Measurements from ENCODE around the gene RAB32. TPM values are rescaled to one million over a fixed set of nuclear protein-coding genes. Genes with fewer than 3 reads are reported as not detected.
A peak's percentile ranks its signal among the peaks of the same experiment; 100 is the strongest.

The RAB32 gene
- total and polyA plus RNA-seq, 2 of the 4 experiments (the other 2 are of a cell fraction) = 55.7 to 108 TPM

DNA sequence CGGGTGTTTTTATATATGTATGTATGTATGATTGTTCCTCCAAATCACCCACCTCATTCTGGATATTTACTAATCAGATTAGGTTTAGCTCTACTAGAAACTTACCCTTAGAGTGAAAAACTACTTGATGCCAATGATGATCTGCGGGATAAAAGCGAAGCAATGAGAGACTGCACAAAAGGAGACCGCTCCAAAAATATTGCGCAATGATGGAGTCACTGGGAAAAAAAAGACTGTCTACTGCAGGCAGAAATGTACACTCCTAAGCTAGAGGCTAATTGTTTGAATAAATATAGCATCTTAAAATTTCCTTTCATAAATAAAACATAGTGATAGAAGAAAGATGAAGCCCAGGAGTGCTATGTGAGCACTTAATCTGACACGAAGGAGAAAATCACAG, 7.3 kb downstream of the RAB32 start:
- H3K18ac ChIP-seq (ENCODE audit: low read depth, low read length) = peak overlapping the region; percentile 60; the same call in 1 of the 2 replicates
- CTCF ChIA-PET = no interaction called here
- H3K4ac ChIP-seq (ENCODE audit: low read depth, low read length) = no peak overlapping the region
- POLR2A ChIA-PET (ENCODE audit: unreplicated experiment) = no interaction called here
- DNase-seq (peak; percentile 66), ATAC-seq (ENCODE audit: low read depth) (peak; percentile 44; the same call in 1 of the 2 replicates)
- H4K20me1 ChIP-seq (ENCODE audit: insufficient read depth, low read length) = peaks cover 3% of the 10 kb centered on the region; the same call in 1 of the 2 replicates
- intact Hi-C loops (cut with micrococcal nuclease) = no loop called here
- H4K8ac ChIP-seq (ENCODE audit: low read depth in 2 of 2, low read length in 2 of 2) = no peak overlapping the region
- H2BK5ac ChIP-seq (ENCODE audit: low read depth, low read length, poor library complexity, severe bottlenecking) = no peak overlapping the region
- no peak overlapping the region for H2BK120ac ChIP-seq (ENCODE audit: low read depth, low read length)
- no peaks in the 10 kb centered on the region for H3K27me3 ChIP-seq (ENCODE audit: control insufficient read depth, insufficient read depth, low read length)
- no peak overlapping the region for H3K4me3 ChIP-seq (ENCODE audit: insufficient read depth, low read depth, low read length)
- H3K56ac ChIP-seq (ENCODE audit: extremely low read depth, insufficient read depth, low read length) = no peak overlapping the region
- no peak overlapping the region for H3K23ac ChIP-seq (ENCODE audit: low read depth, low read length)
- dilution Hi-C loops (cut with HindIII; ENCODE audit: low sequenced_read_pairs, unreplicated experiment) = no loop called here
- no peak overlapping the region for H2AK5ac ChIP-seq (ENCODE audit: low read depth, low read length)
- no peak overlapping the region for H2AK9ac ChIP-seq (replicated peaks; ENCODE audit: low read depth, low read length, poor library complexity)
- WGBS, 2 experiments (ENCODE audit: extremely low coverage in 2 of 2, insufficient read length in 1 of 2) = no CpG with 5 or more reads among the region's 6 CpGs
- no peak overlapping the region for H3K9ac ChIP-seq (ENCODE audit: low read depth, low read length)
- in situ Hi-C loops (cut with MboI; ENCODE audit: low sequenced_read_pairs) = no loop called here
- no peak overlapping the region for H4K91ac ChIP-seq (ENCODE audit: insufficient read depth, low read depth, low read length)
- TF ChIP-seq CEBPB (IDR thresholded peaks at IDR 0.05; ENCODE audit: low read depth, low read length) (peak; percentile 100), RFX5 (IDR thresholded peaks at IDR 0.05; ENCODE audit: low read depth, low read length) (no peak)
- no peak overlapping the region for H2AFZ ChIP-seq (replicated peaks; ENCODE audit: low read length, poor library complexity)
- H3K4me1 ChIP-seq (ENCODE audit: control insufficient read depth, insufficient read depth, low read length) = peaks cover 10% of the 10 kb centered on the region
- H2BK20ac ChIP-seq (ENCODE audit: low read depth, low read length) = no peak overlapping the region
- H3K9me1 ChIP-seq (ENCODE audit: insufficient read depth, low read length) = 0 out of 2 replicates have a peak, but pooled peaks cover 5% of the 10 kb centered on the region
- H3K9me3 ChIP-seq (ENCODE audit: control insufficient read depth, insufficient read depth, low read length) = no peaks in the 10 kb centered on the region
- no peak overlapping the region for H2BK15ac ChIP-seq (ENCODE audit: low read depth, low read length)
- H3K79me1 ChIP-seq (ENCODE audit: low read depth in 1 of 2, low read length in 2 of 2) = peaks cover 17 to 39% of the 10 kb centered on the region in 2 experiments
- H3K36me3 ChIP-seq (ENCODE audit: control insufficient read depth, insufficient read depth, low read length) = peaks cover 20% of the 10 kb centered on the region
- BruUV-seq (replicated peaks) = no TSS peak
- no peak overlapping the region for H3K14ac ChIP-seq (replicated peaks; ENCODE audit: low read depth, low read length)
- peak overlapping the region; percentile 27; the same call in 1 of the 2 replicates for H4K5ac ChIP-seq (ENCODE audit: low read depth, low read length)
- H3K4me2 ChIP-seq (ENCODE audit: low read depth, low read length) = peak overlapping the region; percentile 81
- no peak overlapping the region; the same call in 1 of the 2 replicates for H3K27ac ChIP-seq (ENCODE audit: insufficient read depth, low read length)
